Activated naive CD4-positive, alpha-beta T cell treated with Interleukin-2 at 50 U/mL for 16 hours (primary cell): Measurements from ENCODE around the gene ASAH2B.

Experiments used
- DNase-seq: peaks from one replicate; pipeline ENCODE4 v3.0.0-alpha.2; 2020

Gene ASAH2B

DNA sequence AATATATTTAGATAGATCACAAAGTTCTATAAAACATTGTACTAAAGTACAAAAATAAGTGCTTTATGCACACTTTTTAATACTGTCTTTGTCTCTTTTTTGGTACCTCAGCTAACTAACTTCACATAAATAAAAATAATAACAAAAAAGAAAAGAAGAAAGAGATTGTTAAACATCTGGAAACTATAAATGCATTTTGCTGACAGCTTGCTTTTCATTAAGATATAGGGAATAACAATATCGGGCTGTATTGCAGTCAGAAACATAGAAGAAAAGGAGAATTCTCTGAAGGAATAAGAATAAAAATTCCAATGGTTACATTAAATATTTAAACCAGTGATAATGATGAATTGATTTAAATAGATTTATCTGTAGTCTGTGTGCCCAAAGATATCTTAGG lies 59.9 kb downstream of the ASAH2B start:
- DNase-seq: no peak

DNA sequence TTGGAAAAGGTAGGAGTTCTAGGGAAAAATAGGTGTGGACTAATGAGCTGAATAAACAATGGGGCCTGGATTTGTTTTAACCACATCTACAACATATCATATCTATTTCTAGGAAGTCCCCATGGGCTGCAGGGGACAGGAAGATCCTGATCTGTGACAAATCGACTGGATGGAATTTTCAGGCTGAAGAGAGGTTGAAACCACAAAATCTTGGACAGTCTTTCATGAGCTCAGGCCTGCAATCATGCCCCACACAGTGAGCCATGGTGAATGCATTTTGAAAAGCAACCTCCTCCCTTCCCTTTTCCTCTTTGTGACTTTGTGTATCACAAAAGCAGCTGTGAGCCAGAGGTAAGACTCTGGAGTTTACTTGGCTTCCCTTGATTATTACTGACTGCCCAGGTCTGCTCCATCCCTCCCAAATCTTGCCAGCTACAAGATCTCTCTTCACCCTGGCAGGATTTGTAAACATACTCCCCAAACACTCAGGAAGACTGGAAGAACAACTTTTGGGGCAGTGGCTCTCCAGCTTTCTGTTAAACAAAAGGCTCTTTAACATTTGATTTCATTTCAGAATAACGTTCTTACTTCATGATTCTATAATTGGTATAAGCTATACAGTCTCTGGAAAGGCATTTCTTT lies 66.4 kb downstream of the ASAH2B start:
- no peak for DNase-seq

DNA sequence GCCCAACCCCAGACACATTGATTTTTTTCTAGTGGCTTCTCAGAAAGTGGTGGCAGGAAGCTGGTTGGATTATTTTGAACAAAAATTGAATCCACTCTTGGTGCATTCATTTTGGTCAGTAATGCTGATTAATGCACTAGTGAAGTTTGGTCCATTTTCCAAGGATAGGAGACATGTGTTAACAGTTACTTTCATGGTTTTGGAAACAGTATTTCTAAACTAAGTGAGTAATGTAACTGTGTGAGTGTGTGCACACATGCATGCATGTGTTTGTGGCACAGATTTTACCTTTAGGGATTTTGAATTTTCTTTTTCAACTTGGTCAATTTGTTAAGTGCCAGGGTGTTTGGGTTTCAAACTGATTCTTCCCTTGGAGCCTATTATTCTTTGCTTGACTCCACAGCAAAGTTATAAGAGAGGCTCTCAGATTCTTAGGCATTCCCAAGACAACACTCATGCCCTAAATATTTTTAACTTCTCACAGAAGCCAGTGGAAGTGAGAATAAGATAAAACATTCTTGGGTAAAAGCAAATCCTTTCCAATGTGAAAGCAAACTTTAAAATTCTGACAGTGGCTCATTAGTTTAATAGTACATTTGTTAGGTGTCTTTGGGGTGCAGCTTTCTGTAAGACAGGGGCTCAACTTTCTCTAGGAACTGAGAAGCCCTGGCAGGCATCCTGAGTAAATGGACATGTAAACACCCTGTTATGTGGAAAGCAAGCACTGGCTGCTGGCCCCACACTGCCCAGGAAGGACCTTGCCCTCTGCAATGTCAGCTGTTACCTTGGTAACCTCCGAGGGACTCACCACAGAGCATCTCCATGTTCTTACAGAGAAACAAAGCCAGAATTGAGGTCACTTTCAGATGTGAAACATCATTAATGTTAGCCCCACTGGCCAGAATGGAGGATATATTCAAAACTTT lies 68.4 kb downstream of the ASAH2B start:
- no peak for DNase-seq
